Thyroid gland (tissue), 4 donors: ENCODE data around the gene BMPR1B. TPM values are rescaled to one million over a fixed set of nuclear protein-coding genes. Genes with fewer than 3 reads are reported as not detected.

Experiments
- DNase-seq, 2 donors: peaks; one replicate each; pipeline ENCODE4 v3.0.0-alpha.2; 2019
- H3K27ac ChIP-seq, 3 donors: fragments of 200-600 bp; sonication (generic); 1 replicate in 2 of 3; 2 replicates in 1 of 3; pipeline ENCODE4 v1.5.1; 2016 to 2019; ENCODE audit warnings: mild to moderate bottlenecking in 1 of 3, moderate library complexity in 1 of 3
- H3K27me3 ChIP-seq: fragments of 200-600 bp; sonication (generic); one replicate; pipeline ENCODE4 v1.5.1; 2019
- H3K36me3 ChIP-seq, 2 donors: fragments of 200-600 bp; sonication (generic); one replicate each; pipeline ENCODE4 v1.5.1; 2016 to 2019
- H3K4me1 ChIP-seq, 2 donors: fragments of 200-600 bp; sonication (generic); one replicate each; pipeline ENCODE4 v1.5.1; 2017 to 2019
- H3K4me3 ChIP-seq, 3 donors: fragments of 200-600 bp; sonication (generic); replicated peaks in 1 of 3; 1 replicate in 2 of 3; 2 replicates in 1 of 3; pipeline ENCODE4 v1.5.1; 2016; ENCODE audit warnings: mild to moderate bottlenecking in 1 of 3
- H3K9me3 ChIP-seq: fragments of 200-600 bp; sonication (generic); one replicate; pipeline ENCODE4 v1.5.1; 2017
- POLR2A ChIP-seq, 2 donors: fragments of 450-650 bp; IDR thresholded peaks; one replicate each; pipeline ENCODE4 v1.6.1; 2017; ENCODE audit warnings: antibody characterized with exemption in 2 of 2, mild to moderate bottlenecking in 2 of 2, moderate library complexity in 1 of 2
- WGBS, 2 donors: methylation state at CpG; one replicate each; pipeline ENCODE4 v1.1.5; 2017; 5-methylcytosine and 5-hydroxymethylcytosine counted together
- intact Hi-C: fragments of 100-400 bp; cut with DNase I; formaldehyde crosslinking; loops from one replicate; pipeline ENCODE4 v1.15.1; 2023
- total RNA-seq, 4 donors: library from RNA; depleted of rRNA; stranded (reverse); fragments of >200 nt; gene quantifications; one replicate each; pipeline ENCODE4 v1.2.3, GENCODE V29; 2016
- TF ChIP-seq, protein P1 (sequence below), 6 experiments: fragments of 200-600 bp in 3 of 6; fragments of 450-650 bp in 3 of 6; sonication (generic) in 3 of 6; IDR thresholded peaks; one replicate each; pipeline ENCODE4 v1.5.1; 2016 to 2019; ENCODE audit warnings: antibody characterized with exemption in 6 of 6, mild to moderate bottlenecking in 2 of 6, inconsistent platforms in 1 of 6, moderate library complexity in 1 of 6

Gene BMPR1B
- total RNA-seq, 4 donors from 2014 or later = 0.49 to 0.89 (median 0.76) TPM

DNA sequence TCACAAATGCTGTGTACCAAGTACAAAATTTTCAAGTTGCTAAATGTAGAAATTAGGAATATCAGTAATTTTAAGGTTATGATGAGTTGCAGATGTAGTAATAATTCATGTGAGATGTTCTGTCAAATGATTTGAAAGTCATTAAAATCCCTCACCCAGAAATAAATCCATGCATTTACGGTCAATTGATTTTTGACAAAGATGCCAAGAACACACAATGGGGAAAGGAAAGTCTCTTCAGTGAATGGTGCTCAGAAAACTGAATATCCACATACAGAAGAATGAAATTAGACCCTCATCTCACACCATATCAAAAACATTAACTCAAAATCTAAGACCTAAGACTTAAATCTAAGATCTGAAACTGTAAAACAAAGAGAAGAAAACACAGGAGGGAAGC is 12.9 kb upstream of the BMPR1B start:
- Histone ChIP-seq H3K9me3 (no peaks in the 10 kb centered on the region), H3K36me3 (no peaks in the 10 kb centered on the region), H3K27me3 (no peaks in the 10 kb centered on the region), H3K4me3 (no peak overlapping the region), H3K4me1 (no peaks in the 10 kb centered on the region), H3K27ac (no peak overlapping the region)
- intact Hi-C loops = no loop called here
- TF ChIP-seq, protein P1, sequence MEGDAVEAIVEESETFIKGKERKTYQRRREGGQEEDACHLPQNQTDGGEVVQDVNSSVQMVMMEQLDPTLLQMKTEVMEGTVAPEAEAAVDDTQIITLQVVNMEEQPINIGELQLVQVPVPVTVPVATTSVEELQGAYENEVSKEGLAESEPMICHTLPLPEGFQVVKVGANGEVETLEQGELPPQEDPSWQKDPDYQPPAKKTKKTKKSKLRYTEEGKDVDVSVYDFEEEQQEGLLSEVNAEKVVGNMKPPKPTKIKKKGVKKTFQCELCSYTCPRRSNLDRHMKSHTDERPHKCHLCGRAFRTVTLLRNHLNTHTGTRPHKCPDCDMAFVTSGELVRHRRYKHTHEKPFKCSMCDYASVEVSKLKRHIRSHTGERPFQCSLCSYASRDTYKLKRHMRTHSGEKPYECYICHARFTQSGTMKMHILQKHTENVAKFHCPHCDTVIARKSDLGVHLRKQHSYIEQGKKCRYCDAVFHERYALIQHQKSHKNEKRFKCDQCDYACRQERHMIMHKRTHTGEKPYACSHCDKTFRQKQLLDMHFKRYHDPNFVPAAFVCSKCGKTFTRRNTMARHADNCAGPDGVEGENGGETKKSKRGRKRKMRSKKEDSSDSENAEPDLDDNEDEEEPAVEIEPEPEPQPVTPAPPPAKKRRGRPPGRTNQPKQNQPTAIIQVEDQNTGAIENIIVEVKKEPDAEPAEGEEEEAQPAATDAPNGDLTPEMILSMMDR (IDR thresholded peaks at IDR 0.05) = no peak
- TF ChIP-seq POLR2A (IDR thresholded peaks at IDR 0.05) = no peak
- 76 to 88% methylated on average over 1 of the region's 1 CpG for WGBS, 2 donors
- DNase-seq = no peak

DNA sequence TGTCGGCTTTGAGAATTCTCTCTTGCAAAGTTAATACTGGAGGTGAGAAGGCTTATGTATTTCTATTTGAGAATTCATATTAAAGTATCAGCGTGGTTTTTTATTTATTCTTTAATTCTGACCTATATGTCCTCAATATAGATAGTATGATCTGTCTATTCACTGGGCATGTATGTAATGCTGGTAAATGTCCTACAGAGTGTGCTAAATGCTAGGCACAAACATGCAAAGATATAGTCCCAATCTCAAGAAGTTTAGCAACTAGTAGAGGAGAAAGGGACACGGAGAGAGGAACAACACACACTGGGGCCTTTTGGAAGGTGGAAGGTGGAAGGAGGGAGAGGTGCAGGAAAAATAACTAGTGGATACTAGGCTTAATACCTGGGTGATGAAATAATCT is 11.0 kb upstream of the BMPR1B start:
- intact Hi-C loops = no loop called here
- TF ChIP-seq POLR2A (IDR thresholded peaks at IDR 0.05) = no peak
- TF ChIP-seq, protein P1 (IDR thresholded peaks at IDR 0.05) = no peak
- Histone ChIP-seq H3K27ac (no peak overlapping the region), H3K4me3 (no peak overlapping the region), H3K4me1 (no peaks in the 10 kb centered on the region), H3K9me3 (no peaks in the 10 kb centered on the region), H3K27me3 (no peaks in the 10 kb centered on the region), H3K36me3 (no peaks in the 10 kb centered on the region)
- DNase-seq = no peak
- WGBS, 2 donors = 83 to 84% methylated on average over 3 of the region's 3 CpGs

DNA sequence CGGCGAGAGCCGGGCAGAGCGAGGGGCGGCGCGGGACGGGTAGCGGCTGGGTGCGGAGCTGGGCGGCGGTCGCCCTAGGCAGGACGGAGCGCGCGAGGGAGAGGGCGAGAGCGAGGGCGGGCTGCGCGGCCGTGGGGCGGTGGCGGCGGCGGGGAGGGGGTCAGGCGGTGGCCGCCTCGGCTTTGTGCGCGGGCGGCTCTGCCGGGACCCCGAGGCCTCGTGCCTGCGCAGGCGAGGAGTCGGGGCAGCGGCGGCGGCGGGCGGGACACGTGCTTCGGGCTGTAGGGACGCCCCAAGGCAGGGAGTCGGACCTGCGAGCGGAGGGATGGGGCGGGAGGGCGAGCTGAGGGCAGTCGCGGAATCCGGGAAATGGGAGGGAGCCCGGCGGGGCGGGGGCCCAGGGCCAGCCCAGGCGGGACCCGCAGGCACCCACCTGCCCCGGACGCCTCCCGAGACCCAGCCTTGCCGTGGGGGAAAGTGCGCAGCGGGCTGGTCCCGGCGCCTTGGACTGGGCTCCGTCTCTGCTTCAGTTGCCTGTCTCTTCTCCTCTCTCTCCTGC is 465 bp downstream of the BMPR1B start:
- intact Hi-C loops = no loop called here
- TF ChIP-seq, protein P1 (IDR thresholded peaks at IDR 0.05) = no peak
- no peak for TF ChIP-seq POLR2A (IDR thresholded peaks at IDR 0.05)

DNA sequence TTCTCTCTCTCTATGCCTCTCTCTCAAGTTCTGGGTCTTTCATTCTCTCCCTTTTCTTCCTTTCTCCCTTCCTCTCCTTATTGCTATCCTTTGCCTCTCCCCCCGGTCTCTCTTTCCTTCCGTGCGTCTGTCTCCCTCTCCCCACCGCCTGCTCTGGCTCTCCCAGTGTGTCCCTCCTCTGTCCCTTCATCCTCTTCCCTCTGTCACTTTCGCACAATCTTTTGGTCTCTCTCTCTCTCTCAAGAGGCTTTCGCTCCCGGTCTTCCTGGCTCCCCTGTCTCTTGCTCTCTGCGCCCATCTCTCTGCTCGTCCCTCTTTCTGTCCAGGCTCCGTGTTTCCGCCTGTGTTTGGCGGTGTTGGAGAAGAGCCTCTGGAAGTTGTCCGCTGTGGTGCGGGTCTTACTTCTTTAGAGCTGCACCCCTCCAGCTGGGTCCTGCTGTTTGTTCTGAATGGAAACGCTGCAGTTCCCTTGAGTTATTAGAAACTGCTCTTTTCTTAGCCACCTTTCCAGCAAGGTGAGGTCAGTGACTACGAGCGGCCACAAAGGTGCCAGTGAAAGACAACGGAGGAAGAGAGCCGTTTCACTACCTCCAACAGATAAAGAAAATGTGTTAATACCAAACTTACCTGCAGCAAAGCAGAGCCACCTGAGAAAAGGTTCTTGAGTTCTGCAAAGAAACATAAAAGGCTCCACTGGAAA is 1.1 kb downstream of the BMPR1B start:
- H3K4me1 ChIP-seq = peaks cover 0 to 4% of the 10 kb centered on the region in 2 donors
- TF ChIP-seq, protein P1 (IDR thresholded peaks at IDR 0.05) = no peak
- TF ChIP-seq POLR2A (IDR thresholded peaks at IDR 0.05) = no peak
- H3K9me3 ChIP-seq = no peaks in the 10 kb centered on the region
- 23 to 28% methylated on average over 19 of the region's 19 CpGs for WGBS, 2 donors
- no peak overlapping the region for H3K27ac ChIP-seq
- peak; percentile 2 to 4 for DNase-seq
- intact Hi-C loops = no loop called here
- H3K27me3 ChIP-seq = no peaks in the 10 kb centered on the region
- peak overlapping the region in 1 of 3 donors; percentile 49 for H3K4me3 ChIP-seq
- no peaks in the 10 kb centered on the region for H3K36me3 ChIP-seq

More for the DNA sequence above, 465 bp downstream of the BMPR1B start:
- no peaks in the 10 kb centered on the region for H3K27me3 ChIP-seq
- H3K27ac ChIP-seq = no peak overlapping the region
- no peaks in the 10 kb centered on the region for H3K9me3 ChIP-seq
- no peaks in the 10 kb centered on the region for H3K36me3 ChIP-seq
- peak; percentile 30 to 42 for DNase-seq
- H3K4me3 ChIP-seq = peak overlapping the region in 1 of 3 donors; percentile 49
- peaks cover 0 to 4% of the 10 kb centered on the region in 2 donors for H3K4me1 ChIP-seq
- 0 to 2% methylated on average over 12 to 16 of the region's 69 CpGs for WGBS, 2 donors

DNA sequence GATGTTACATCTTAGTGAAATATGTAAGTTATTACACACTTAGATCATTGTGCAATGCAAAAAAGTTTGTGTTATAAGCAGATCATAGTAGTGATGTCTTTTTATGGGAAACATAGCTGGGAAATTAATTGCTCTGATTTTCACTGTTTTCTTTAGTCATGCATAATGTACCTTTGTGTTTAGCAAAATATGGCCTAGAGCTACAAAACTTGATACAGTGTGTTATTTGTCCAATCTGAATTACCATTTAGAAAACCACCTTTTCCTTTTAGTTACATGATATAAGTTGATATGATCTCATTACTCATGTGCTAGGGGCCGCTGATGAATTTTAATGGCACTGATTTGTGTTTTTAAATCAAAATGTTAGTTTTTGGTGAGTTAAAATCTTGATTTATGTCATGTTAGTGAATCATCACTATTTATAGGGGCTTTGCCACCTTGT is 2.0 kb downstream of the BMPR1B start:
- TF ChIP-seq, protein P1 (IDR thresholded peaks at IDR 0.05) = no peak
- no peak for TF ChIP-seq POLR2A (IDR thresholded peaks at IDR 0.05)
- intact Hi-C loops = no loop called here
- H3K4me3 ChIP-seq = no peak overlapping the region
- H3K27me3 ChIP-seq = no peaks in the 10 kb centered on the region
- H3K4me1 ChIP-seq = peaks cover 0 to 4% of the 10 kb centered on the region in 2 donors
- H3K36me3 ChIP-seq = no peaks in the 10 kb centered on the region
- H3K27ac ChIP-seq = no peak overlapping the region
- no peaks in the 10 kb centered on the region for H3K9me3 ChIP-seq
- no peak for DNase-seq
- 100% methylated on average over 1 of the region's 1 CpG for WGBS, 2 donors
